GM19467 (cell line): ENCODE measurements around the gene PDHB.
"Not testable (repeated sequence)": the region's sequence is repeated elsewhere in the genome, so short reads cannot be mapped to it uniquely, and the experiment has no call there.

Source experiments
- ATAC-seq: cut with Tn5 transposase; IDR thresholded peaks from one replicate; pipeline ENCODE4 v1.9.1; 2021; ENCODE audit warnings: mild to moderate bottlenecking, moderate library complexity; ENCODE audit not compliant: unreplicated experiment

The PDHB gene

DNA sequence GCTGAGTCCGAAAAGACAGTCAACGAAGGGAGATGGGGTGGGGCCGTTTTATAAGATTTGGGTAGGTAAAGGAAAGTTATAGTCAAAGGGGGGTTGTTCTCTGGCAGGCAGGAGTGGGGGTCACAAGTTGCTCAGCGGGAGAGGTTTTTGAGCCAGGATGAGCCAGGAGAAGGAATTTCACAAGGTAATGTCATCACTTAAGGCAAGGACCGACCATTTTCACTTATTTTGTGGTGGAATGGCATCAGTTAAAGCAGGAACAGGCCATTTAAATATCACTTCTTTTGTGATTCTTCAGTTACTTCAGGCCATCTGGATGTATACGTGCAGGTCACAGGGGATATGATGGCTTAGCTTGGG lies 7.3 kb upstream of the PDHB start:
- ATAC-seq = not testable (repeated sequence)

DNA sequence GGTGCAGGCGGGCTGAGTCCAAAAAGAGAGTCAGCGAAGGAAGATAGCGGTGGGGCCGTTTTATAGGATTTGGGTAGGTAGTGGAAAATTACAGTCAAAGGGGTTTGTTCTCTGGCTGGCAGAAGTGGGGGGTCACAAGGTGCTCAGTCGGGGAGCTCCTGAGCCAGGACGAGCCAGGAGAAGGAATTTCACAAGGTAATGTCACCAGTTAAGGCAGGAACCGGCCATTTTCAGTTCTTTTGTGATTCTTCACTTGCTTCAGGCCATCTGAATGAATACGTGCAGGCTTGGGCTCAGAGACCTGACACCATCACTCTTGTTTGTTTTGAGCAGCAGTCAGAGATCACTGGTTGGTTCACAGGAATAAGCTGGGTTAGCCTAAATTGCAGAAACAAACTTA lies 3.6 kb upstream of the PDHB start:
- ATAC-seq = not testable (repeated sequence)

DNA sequence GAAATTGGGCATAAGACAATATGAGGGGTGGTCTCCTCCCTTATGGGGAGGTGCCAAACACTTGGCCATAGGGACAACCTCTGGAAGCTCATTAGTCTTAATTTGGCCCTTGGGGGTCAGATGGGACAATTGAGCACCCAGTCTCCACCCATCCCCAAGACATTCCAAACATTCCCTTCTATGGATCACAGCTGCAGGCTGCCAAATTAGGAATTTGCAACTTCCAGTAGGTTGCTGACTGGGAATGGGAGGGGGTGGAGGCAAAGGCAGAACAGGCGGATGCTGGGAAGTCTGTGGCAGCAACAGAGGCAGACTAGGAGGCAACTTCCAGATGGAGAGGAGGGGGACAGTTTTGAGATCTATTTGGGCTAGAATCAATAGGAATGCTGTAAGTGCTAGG lies 1.4 kb upstream of the PDHB start:
- ATAC-seq = no peak

DNA sequence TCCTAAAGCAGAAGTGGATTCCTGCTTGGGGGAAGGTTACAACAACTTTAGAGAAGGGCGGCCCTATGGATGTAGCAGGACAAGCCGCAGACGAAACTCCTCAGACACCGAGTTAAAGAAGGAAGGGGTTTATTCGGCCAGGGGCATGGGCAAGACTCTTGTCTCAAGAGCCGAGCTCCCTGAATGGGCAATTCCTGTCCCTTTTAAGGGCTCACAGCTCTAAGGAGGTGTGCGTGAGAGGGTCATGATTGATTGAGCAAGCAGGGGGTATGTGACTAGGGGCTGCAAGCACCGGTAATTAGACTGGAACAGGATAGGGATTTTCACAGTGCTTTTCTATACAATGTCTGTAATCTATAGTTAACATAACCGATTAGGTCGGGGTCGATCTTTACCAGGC lies 879 bp upstream of the PDHB start:
- no peak for ATAC-seq

DNA sequence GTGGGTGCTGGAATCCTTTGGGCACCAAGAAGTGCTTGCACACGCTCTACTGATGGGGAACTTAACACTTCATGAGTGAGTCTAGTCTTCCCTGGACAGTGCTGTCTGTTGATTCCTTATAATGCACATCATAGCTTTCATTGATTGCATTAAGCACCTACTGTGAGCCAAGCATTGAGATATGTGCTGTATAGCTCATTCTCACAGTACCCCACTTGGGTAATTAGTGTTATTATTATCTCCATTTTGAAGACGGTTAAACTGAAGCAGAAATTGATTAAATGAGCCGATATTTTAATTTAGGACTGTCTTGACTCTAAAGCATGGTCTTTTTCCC lies 504 bp upstream of the PDHB start:
- no peak for ATAC-seq

DNA sequence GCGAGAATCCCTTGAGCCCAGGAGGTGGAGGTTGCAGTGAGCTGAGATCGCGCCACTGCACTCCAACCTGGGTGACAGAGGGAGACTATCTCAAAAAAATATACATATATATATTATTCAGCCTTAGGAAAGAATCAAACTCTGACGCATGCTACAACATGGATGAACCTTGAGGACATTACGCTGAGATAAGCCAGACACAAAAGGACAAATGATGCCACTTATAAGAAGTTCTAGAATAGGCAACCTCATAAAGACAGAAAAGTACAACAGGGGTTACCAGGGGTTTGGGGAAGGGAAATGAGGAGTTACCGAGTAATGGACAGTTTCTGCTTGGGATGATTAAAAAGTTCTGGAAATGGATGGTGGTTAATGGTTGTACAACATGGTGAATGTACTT lies 727 bp downstream of the PDHB start:
- no peak for ATAC-seq

DNA sequence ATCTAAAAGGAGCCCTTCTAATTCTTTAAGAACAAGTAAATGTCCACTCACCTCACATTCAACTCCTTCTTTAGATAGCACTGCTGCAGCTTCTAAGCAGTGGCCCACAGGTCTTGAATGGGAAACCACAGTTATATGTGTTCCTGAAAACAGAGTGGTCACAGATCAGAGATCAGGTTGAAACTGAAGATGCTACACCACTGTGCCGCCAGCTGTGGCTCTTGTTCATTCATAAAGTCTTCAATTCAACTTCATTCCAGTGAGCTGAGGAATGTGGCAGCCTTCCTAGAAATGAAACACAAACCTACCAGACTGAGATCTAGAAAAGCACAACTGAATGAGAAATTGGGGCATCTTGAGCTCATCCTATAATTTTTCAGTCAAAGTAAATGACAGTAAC lies 4.0 kb downstream of the PDHB start:
- peak; percentile 34 for ATAC-seq

DNA sequence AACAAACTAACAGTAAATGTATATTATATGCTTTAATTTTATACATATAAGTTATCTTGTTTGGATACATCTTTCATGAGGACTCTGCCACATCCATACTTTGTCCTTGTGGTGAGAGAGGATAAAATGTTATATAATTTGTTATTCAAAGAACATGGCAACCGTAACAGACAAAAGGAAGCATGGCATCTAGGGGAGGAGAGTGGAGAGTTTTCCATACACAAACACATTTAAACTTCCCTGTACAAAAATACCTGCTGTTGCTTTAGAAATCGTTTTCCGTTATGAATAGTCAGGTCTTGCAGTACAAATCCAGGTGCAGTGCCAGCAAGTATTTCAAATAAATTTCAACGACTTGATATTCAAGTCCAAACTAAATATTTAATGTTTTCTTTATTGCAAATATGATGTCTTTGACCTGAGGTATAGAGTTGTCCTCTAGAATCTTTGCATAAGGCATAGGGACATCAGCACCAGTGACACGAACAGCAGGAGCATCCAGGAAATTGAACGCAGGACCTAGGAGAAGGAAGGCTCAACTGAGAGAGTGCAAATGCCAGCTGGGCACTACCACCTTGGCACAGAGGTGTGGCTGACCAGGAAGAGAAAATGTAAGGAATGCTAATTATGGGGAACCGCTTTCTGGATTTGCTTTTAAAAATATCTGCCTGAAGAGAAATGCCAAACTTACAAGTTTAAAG lies 5.8 kb downstream of the PDHB start:
- ATAC-seq = no peak

DNA sequence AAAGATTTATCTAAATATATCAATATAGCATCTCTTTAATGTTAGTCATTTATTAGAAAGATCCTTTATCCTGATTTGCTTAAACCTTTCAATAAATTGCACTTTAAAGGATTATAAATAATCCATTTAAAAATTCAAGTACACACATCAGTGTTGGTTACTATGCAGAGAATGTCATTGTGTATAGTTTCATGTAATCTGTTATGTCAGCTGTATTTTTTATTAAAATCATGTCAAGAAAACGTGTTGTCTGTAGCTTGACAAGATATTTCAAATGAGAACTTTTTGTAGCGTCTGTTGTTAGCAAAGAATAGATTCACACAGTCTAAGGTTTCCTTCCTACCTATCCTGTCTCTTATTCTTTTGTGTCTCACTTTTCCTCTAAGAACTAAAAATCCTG lies 7.8 kb downstream of the PDHB start:
- no peak for ATAC-seq

DNA sequence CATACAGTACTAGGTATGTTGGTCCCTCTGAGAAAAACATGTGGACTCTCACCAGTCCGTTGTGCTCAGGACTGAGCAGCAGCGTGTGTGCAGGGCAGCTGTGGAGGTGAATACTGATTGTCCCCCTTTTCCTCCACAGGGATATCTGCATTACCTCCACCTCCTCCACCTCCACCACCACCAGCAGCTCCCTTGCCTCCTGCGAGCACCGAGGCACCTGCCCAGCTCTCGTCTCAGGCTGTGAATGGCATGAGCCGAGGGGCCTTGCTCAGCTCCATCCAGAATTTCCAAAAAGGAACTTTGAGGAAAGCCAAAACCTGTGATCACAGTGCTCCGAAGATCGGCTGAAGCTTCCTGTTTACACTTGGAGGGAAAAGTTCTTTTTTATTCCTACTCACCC lies 9.0 kb downstream of the PDHB start:
- no peak for ATAC-seq

DNA sequence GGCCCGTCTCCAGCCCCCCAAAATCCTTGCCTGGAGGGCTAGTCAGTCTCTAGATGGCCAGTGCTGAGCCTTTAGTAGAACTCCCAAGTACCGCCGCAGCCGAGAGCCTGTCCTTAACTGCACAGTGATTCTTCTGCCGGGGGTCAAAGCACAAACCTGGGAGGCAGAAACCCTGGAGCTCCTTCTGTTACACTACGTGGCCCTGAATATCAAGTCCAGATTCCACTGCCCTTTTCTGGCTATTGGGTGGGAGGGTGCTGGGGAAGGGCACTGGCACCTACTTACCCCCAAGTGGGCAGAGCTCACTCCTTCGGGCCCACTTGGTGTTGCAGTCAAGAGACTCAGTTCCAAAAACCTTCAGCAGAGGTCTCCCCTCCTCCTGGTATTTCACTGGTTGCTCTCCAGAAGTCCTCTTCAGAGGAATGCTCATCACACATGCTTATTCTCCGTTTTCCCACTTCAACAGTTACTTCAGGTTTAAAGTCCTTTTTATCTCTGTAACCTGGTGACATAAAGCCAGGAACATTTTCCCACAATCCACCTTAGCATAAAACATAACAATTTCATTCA lies 10.8 kb downstream of the PDHB start:
- ATAC-seq = no peak

DNA sequence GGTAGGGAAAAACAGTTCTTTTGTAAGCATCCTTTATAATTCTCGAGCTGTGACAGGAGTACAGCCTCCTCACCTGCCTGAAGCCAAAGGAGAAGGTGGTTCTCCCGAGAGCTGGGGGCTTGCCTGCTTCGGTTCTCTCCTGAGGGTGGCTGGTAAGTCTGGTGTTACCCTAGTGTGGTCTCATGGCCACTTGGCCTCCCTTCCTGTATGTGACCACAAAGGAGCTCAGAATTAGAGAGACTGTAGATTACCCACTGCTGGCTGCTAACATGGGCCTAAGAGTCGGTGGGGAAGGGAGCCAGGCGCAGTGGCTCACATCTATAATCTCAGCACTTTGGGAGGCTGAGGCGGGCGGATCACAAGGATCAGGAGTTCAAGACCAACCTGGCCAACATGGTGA lies 12.6 kb downstream of the PDHB start:
- no peak for ATAC-seq

DNA sequence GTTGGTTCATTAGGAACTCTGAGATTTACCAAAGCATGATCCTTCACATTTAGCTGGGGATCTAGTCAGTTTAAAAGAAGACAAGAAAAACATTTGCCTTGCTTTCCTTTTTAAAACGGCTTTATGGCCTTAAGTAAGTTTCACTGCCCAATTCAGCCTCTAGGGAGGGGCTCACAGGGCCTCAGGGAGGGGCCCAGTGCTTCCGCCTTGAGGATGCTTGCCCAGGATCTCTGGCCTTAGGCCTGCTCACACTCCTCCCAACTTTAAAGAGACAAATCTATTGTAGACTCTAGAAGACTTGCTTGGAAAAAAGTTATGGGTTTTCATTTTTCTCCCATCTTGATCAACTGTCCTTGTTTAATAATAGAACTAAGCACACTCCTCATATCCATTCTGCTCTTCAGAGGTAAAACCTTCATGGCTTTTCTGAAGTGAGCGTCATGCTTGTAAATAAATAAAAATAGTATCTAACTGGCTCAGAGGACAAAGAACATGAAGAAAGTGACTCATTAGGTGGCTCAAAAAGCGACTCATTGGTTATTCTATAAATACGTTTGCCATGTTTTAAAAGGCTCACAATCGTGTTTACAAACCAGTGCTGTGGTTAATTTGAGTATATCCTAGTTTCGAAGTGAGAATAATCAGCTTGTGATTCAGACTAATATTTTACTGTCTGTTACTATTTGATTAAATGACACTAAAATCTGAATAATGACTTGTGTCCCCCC lies 13.7 kb downstream of the PDHB start:
- ATAC-seq = peak; percentile 54

DNA sequence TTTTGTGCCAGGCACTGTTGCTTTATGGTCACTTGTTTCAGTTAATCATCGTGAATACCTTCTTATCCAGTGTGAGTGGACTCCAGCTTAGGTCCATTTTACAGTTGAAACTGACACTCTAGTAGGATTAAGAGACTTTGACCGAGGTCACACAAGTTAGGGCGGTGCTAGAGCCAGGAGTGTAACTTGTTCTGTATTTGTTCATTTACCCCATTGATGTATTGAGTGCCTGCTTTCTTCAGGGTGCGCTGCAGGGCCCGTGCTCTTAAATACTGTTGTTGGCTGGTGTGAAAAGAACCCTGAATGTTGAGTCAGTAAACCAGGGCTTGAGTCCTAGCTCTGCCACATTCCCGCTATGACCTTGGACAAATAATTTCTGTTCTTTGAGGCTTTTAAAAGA lies 15.4 kb downstream of the PDHB start:
- ATAC-seq = no peak

DNA sequence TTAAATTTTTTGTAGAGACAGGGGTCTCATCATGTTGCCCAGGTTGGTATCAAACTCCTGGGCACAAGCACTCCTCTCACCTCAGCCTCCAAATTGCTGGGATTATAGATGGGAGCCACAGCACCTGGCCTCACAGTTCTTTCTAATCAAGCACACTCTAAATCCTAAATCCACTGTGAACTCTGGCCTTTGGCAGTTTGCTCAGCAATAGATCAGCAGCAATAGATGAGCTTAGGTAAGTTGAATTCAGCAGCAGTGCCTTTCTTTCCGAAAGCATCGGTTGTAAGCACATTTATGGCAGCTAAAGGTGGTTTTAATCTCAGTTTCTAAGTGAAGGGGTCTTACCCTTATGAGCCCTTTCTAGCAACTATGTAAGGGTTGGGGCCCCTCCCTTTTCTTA lies 16.6 kb downstream of the PDHB start:
- no peak for ATAC-seq

DNA sequence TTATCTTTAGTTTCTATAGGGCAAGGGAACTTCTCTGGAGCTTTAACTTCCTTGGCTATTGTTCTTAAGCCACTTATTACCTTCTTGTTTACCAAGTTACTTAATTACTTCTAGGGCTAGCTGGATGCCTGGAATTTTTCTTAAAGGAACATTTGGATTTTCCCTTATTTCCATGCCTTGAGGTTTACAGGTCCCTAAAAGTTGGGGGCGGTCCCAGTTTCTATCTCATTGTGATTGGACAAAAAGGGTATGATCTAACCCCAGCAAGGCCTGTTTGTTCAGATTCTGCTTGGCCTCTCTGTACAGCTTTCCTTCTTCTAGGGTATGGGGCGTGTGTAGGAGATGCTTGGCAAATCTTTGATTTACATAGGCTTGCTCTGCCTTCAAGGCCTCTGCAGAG lies 17.4 kb downstream of the PDHB start:
- ATAC-seq = no peak

DNA sequence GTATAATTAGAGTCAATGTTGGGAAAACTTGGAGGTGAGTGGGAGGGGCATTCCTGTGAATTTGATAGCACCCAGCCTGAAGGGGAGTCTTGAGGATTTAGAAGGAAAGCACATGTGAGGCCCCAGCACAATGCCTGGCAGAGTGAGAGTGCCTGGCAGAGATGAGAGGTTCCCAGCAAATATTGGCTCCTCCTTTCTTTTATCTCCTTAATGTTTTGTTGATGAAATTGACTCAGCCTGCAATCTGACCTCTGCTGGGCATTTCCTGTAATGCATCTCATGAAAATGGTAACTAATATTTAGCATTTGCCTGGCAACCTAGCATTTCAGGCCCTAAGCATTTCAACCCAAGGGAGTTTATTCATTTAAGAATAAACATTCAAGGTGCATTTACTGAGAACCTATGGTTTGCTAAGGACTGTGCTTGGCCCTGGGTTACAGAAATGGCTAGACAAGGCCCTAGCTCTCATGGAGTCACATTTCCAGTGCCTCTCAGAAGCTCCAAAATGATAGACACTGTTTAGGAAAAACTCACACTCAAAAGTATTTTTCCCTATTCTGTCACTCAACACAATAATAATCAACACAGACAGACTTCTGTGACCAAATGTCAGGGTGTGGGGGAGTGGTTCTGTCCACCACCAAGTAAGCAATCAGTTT lies 19.0 kb downstream of the PDHB start:
- ATAC-seq = no peak

DNA sequence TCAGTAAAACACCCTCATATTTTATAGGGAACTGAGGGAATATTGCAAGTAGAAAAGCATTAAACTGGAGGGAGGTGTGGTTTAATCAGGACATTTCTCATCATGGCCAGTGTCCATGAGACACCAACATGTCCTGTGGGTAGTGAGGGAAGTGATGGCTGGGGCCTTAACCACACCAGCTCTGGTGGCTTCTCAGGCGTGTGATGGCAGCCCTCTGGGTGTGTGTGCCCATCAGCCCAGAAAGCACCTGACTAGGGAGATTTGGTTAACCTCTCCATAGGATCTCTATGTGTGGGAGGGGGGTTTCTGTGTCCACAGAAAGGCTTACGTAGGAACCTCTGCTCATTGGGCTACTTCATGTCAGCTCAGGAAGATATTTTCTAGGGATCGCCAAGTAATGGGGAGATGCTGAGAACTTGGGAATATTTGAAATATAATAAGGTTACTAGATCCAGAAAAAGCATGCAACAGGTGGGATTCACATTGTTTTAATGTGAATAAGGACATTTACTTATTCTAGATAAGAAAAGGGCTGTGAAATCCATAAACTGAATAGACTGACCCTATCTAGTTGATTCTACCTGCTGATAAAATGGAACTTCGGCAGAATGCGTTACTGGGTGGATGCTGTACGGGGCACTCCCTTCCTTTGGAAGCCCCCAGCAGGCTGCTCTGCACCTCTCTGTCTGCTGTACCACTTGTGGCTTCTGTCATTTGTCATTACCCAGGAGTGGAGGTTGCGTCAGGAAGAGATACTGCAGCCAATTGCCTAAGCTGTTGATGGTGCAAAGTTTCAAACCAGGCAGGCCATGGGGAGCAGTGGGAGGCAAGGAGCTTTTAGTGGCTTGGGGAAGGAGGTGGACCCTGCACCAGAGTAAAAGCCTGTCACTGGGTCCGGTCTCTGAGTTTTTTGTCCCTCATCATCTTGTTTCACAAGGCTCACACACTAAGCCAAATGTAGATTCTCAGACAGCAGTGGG lies 21.5 kb downstream of the PDHB start:
- ATAC-seq = no peak

DNA sequence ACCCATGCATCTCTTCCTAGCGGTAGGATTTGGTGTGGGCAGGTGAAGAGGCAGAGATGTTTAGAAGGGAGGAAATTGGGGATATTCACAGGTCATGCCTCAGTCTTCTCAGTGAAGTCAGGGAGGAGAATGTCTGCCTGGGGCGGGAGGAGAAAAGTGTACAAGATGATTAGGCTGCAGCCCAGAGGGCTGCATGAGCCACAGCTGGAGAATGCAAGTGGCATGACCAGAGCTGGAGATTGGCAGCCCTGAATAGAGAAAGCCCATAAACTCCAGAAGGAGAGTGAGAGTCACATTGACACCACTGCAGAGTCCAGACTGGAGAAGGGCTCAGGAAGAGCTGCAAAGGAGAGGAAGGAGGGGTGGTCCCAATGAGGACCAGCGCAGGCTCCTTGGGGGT lies 22.6 kb downstream of the PDHB start:
- ATAC-seq = no peak

DNA sequence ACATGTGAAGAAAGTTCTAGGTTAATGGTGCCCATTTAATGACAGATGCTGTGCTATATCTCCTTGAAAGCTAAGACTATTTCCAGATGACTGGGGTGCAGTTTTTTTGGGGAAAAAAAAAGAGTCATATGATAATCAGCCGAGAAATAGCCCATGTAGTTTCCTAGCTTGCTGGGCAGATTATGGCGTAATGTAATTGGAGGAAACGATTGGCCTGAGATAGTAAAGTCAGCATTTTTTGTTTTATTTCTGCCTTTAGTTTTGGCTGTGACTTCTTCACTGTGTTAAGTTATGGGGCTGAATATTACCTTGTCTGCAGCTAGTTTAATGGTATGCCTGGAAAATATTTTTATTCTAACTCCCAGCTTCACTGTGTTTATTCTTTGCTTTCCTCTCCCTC lies 24.0 kb downstream of the PDHB start:
- no peak for ATAC-seq

DNA sequence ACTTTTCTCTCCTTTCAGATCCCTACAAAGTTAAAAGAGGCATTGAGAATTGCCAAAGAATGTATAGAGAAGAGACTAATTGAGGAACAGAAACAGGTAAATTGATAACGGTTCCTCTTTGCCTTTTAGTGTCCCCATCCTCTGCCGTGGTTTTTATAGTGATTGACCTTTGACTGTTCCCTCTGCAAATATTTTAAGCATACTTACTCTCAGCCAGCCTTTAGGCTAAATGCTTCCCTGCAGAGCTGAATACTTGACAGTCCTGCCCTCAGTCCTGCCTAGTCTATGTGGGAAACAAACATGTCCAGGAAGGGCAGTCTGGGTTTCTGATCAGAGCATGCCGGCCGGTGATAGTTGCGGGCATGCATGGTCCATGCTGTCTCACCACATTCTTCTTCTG lies 24.7 kb downstream of the PDHB start:
- no peak for ATAC-seq
